Effector memory CD4-positive, alpha-beta T cell (primary cell): ENCODE data around the gene ABCA4.

Experiments
- DNase-seq, 3 donors: peaks; one replicate each; pipeline ENCODE4 v3.0.0-alpha.2; 2020
- H3K27ac ChIP-seq: 2 replicates; pipeline ENCODE4 v1.7.0; 2013; ENCODE audit warnings: mild to moderate bottlenecking, low read length, moderate library complexity; ENCODE audit not compliant: insufficient read depth, poor library complexity, severe bottlenecking
- H3K27me3 ChIP-seq: replicated peaks from 2 replicates; pipeline ENCODE4 v1.7.0; 2013; ENCODE audit warnings: mild to moderate bottlenecking, low read length; ENCODE audit not compliant: insufficient read depth, control insufficient read depth, poor library complexity, severe bottlenecking
- H3K36me3 ChIP-seq: 2 replicates; pipeline ENCODE4 v1.7.0; 2013; ENCODE audit warnings: mild to moderate bottlenecking, low read length, moderate library complexity; ENCODE audit not compliant: control insufficient read depth, insufficient read depth
- H3K4me1 ChIP-seq: 2 replicates; pipeline ENCODE4 v1.7.0; 2013; ENCODE audit warnings: low read length, mild to moderate bottlenecking; ENCODE audit not compliant: control insufficient read depth, insufficient read depth, poor library complexity, severe bottlenecking
- H3K4me3 ChIP-seq: 2 replicates; pipeline ENCODE4 v1.7.0; 2013; ENCODE audit warnings: low read length, low read depth, mild to moderate bottlenecking; ENCODE audit not compliant: insufficient read depth, poor library complexity, severe bottlenecking
- H3K9me3 ChIP-seq: 2 replicates; pipeline ENCODE4 v1.7.0; 2013; ENCODE audit warnings: mild to moderate bottlenecking, low read length, moderate library complexity; ENCODE audit not compliant: control insufficient read depth

ABCA4 gene

DNA sequence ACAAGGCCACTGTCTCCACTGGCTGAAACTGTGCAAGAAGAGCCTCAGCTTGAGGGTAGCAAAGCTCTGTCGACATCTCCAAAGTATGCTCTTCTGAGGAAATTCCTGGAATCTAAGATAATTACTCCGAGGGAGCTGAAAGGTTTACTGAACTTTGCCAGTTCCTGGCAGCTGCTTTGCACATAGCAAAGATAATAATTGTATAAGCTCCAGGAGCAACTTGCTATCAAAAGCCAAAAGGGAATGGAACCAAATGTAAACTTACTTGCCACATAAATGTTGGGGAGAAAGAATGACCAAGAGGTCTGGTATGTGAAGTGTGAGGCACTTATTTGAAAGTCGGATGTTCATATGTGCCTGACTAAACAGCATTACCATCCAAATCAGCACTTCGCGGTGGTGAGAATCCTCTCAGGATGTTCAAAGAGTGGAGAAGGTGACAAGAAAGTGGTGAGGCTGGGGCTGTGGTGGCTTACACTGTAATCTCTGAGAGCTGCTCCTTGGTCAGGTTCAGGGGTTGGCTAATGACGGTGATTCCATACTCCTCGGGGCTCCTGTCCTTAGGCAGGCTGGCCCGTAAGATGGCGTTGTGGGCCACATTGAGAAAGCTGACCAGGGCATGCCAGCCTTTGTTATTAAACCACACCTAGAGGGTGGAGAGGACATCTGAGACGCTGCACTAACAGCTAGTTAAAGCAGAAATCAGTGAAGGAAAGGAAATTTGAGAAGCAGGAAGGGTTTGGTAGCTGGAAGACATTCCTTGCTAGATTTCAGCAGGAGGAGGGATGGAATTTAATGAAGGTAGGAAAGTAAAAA lies 100.0 kb downstream of the ABCA4 start:
- H3K9me3 ChIP-seq, result no peaks in the 10 kb centered on the region

DNA sequence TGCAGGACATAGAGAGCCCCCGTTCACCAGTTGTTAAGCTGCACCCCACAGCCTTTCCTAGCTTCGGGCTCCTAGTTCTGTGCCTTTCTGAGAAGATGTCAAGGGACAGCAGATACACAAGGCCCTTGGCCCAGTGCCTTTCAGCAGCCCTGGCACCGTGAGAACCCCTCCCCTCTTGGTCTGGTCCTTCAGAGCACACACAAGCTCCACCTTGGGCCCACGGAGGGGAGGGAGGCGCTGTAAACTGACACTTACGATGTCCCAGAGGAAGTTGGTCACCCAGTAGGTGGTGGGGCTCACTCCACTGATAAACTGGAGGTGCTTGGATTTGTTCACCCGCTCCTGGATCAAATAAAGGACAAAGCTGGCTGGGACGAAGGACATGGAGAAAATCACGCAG lies 101.6 kb downstream of the ABCA4 start:
- Histone ChIP-seq H3K4me1 (peaks cover 3% of the 10 kb centered on the region), H3K9me3 (no peaks in the 10 kb centered on the region), H3K27me3 (no peaks in the 10 kb centered on the region), H3K36me3 (no peaks in the 10 kb centered on the region), H3K4me3 (no peak overlapping the region), H3K27ac (no peak overlapping the region)
- DNase-seq, result no peak

More for the DNA sequence above, 100.0 kb downstream of the ABCA4 start:
- Histone ChIP-seq H3K27ac (no peak overlapping the region), H3K36me3 (no peaks in the 10 kb centered on the region), H3K4me1 (peaks cover 3% of the 10 kb centered on the region), H3K27me3 (no peaks in the 10 kb centered on the region), H3K4me3 (no peak overlapping the region)
- no peak for DNase-seq

DNA sequence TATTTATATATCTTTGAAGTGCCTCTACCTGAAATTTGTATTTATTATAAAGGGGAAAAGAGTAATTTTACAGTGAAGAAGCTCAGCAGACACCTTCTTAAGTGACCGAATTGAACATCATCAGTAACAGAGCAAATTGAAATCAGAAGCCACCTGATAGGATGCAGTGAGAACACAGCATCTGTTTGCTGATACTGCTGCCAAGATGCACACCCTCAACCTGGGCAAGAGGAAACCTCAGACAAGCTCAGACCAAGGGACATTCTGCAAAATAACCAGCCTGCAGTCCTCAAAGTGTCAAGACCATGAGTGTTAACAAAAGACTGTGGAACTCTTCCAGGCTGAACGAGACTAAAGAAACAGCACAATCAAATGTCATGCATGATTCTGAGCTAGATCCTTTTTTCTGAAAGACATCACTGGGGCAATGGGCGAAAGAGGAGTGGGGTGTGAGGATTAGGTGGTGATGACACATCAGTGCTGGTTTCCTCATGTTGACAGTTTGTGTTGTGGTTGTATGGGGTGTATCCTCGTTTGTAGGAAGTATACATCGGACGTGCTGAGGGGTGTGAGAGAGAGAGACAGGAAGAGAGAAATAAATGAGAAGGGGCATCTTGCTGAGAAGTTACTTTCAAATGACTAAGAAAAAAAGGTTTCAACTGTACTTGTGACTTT lies 103.7 kb downstream of the ABCA4 start:
- Histone ChIP-seq H3K27me3 (no peaks in the 10 kb centered on the region), H3K4me1 (peaks cover 3% of the 10 kb centered on the region), H3K27ac (no peak overlapping the region), H3K4me3 (no peak overlapping the region), H3K9me3 (no peaks in the 10 kb centered on the region), H3K36me3 (no peaks in the 10 kb centered on the region)
- no peak for DNase-seq

DNA sequence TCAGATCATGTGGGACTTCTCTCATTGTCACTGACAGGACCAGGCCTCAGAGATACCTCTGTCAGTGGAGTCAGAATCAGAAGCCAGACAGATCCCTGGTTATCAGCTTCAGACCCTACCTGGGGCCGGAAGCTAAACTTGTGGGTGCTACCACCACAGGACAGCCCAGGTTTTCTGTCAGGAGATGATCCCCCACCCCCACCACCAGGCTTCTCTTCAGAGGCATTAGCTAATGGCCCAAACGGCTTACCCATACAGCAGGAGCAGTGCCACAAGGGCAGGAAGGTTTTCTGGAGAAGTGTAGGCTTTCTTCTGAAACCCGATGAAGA lies 105.5 kb downstream of the ABCA4 start:
- Histone ChIP-seq H3K9me3 (no peaks in the 10 kb centered on the region), H3K27ac (no peak overlapping the region), H3K36me3 (no peaks in the 10 kb centered on the region), H3K4me3 (no peak overlapping the region), H3K27me3 (no peaks in the 10 kb centered on the region), H3K4me1 (peaks cover 3% of the 10 kb centered on the region)
- no peak for DNase-seq

DNA sequence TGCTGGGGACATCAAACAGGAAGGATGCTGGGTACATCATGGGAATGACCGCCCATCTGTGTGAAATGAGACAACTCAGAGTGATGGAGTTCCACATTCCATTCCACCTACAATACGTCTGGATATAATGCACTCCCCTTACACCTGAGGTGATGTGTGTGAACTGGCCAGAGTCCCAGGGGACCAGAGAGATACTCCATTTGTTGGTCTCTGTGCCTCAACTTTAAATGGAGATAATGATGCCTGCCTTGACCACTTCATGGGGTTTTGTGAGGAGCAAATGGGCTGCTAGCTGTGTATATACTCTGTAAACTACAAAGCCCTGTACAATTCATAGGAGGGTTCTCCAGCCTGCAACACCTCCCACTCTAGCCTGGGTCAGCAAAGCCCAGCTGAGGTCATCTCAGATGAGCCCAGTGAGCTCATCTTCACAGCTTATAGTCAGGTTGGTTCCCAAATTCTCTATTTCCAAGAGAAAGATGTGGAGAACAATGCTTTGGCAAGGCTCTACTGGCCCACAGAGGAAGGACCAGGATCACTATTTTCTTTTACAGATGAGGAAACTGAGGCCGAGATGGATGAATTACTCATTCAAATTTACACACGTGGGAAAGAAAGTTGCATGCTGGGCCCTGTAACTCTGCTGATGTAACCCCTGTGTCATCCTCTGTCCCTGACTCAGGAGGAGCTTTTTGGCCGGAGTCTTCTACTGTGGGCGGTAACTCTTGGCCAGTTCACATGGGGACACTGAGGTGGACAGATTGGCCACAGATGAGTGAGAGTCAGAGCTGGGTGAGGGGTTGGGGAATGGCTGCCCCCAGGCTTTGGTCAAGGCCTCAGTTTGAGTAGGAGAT lies 106.1 kb downstream of the ABCA4 start:
- no peak for DNase-seq
- Histone ChIP-seq H3K27ac (no peak overlapping the region), H3K4me1 (peaks cover 3% of the 10 kb centered on the region), H3K27me3 (no peaks in the 10 kb centered on the region), H3K36me3 (no peaks in the 10 kb centered on the region), H3K4me3 (no peak overlapping the region), H3K9me3 (no peaks in the 10 kb centered on the region)

DNA sequence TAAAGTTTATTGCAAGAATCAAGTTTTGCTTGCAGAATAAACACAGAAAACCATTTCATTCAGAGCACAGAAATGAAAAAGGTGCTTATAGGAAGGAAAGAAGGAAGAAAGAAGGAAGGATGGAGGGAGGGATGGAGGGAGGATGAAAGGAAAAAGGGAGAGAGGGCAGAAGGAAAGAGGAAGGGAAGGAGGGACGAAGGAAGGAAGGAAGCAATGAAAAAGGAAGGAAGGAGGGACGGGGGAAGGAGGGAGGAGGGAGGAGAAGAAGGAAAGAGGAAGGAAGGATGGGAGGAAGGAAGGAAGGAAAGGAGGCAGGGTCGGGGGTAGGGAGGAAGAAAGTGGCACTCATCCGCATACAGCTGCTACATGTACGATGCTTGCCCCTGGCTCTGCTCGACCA lies 106.9 kb downstream of the ABCA4 start:
- DNase-seq, result no peak
- Histone ChIP-seq H3K4me1 (peaks cover 3% of the 10 kb centered on the region), H3K27ac (no peak overlapping the region), H3K27me3 (no peaks in the 10 kb centered on the region), H3K36me3 (no peaks in the 10 kb centered on the region), H3K4me3 (no peak overlapping the region), H3K9me3 (no peaks in the 10 kb centered on the region)

DNA sequence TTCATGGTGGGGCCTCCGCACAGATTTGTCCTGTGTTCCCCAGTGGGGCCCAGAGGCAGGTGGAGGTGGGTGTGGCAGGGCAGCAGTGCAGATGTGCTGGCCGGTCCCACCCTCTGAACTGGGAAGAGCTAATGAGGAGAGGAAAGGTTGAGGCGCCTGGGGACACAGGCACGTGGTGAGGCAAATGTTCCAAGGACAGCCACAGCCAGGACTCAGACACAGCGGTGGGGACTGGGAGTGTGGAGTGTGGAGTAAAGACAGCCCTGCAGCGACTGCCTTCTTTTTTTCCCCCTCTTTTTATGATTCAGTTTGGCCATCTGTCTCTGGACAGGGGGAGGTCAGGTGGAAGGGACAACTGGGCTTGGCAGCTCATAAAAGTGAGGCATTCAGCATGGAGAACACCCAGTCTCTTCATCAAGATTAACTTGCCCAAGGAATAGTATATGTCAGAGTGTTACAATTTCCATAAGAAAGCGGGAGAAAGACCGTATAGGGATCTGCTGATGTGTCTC lies 107.5 kb downstream of the ABCA4 start:
- DNase-seq, result no peak
- H3K4me1 ChIP-seq, result peaks cover 3% of the 10 kb centered on the region
- H3K27me3 ChIP-seq, result no peaks in the 10 kb centered on the region
- H3K9me3 ChIP-seq, result no peaks in the 10 kb centered on the region
- no peaks in the 10 kb centered on the region for H3K36me3 ChIP-seq
- H3K4me3 ChIP-seq, result no peak overlapping the region
- H3K27ac ChIP-seq, result no peak overlapping the region

DNA sequence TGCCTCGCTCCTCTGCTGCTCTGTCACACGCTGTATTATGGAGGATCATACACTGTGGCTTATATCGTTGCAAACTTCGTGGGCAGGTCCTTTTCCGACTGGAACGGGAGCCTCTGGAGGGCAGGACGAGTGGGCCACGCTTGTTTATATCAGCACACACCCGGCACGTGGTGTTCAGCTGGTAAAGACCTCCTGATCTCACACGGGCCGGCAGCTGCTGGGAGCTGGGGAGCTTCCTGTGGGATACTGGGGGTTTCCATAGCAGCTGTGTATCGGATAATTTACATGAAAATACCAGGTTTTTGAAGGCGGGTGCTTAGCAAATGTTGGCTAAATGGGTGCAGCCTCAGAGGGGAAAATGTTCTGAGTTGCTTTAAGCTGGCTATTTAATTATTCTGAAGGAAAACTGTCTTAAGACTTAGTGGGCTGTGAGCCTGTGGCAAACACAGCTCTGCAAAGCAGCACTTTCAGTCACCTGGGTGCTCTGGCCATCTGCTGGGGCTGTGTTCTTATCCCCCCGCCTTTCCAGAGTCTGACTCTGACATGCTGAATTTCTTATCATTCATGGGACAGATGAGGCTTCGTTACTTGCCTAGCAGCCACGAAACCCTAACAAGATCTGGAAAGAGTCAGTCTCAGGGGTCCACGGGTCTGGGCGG lies 108.1 kb downstream of the ABCA4 start:
- no peaks in the 10 kb centered on the region for H3K36me3 ChIP-seq
- no peak overlapping the region for H3K4me3 ChIP-seq
- no peaks in the 10 kb centered on the region for H3K27me3 ChIP-seq
- H3K4me1 ChIP-seq, result peaks cover 3% of the 10 kb centered on the region
- H3K9me3 ChIP-seq, result no peaks in the 10 kb centered on the region
- no peak overlapping the region for H3K27ac ChIP-seq
- DNase-seq, result no peak

DNA sequence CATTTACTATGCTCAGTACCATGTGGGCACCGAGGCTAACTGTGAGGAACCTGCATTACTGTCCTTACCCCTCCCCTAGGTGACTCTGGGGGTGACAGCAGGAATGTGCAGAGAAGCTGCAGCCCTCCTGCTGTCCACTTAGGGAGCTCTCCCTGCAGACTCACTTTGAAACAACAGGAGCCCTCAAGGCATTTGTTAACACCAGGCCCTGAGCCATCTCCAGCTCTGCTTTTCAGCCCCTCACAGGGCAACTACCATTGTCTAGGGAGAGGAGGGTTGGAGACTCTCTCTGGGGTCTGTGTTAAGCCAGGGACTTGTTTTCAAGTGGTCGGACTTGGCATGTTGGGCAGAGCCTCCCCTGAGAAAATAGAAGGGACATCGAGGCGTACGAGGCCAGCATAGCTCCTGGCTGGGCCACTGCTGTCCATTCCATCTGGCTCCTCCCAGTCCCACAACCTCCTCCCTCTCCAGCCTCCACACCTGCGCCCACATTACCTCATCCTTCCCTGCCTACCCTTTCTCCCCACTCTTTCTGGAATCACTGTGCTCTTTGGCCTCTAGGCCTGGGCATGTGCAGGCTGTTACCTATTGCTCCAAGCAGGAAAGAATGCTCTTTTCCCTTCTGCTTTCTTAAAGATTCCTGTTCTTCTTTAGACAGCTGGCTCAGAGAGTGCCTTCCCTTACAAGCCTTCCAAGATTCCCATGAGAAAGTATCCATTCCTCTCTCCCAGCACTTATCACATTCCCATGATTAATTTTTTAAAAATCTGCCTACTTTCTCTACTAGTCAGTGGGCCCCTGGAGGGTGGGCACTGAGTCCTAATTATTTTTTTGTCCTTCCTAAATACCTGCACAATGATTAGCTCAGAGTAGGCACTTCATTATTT lies 109.0 kb downstream of the ABCA4 start:
- Histone ChIP-seq H3K27ac (no peak overlapping the region), H3K4me3 (no peak overlapping the region), H3K4me1 (no peaks in the 10 kb centered on the region), H3K9me3 (no peaks in the 10 kb centered on the region), H3K27me3 (no peaks in the 10 kb centered on the region), H3K36me3 (no peaks in the 10 kb centered on the region)
- DNase-seq, result no peak
